ENCODE measurements around the gene NRXN3.

Gene NRXN3

DNA sequence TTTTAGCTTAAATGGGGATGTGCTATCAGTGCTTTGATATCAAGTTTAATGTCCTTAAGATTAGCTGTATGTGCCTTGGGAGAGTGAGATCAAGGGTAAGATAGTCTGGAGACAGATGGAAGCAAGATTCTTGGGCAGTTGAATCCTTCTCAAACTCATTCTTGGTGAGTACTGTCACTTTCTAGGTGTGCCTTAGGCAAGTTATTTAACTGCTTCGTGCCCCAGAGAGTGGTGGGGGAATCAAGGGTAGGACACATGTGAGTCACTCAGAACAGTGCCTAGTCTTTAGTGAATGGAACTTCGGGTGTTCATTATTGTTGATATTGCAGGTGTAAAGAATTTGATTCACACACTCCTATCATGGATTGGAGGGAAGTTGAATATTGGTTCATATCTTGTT, 1237.4 kb downstream of the NRXN3 start:
- no peak for DNase-seq

DNA sequence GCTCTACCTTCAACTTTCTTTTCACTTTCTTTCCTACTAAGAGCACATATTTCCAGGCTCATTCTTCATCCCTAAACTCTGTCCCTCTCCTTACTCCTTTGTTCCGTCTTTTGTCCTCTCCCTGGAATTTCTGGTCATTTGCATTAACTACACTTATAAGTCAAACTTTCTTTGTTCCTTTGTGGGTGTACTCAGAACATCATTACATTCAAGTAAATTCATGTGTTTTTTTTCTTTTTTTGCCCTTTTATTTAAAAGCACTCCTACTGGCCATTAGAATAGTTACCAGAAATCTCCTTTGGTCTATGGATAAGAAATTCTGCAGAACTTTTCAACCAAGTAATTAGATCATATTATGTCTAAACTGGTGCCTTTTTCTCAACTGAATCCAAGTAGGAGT, 1238.5 kb downstream of the NRXN3 start:
- no peak for DNase-seq

DNA sequence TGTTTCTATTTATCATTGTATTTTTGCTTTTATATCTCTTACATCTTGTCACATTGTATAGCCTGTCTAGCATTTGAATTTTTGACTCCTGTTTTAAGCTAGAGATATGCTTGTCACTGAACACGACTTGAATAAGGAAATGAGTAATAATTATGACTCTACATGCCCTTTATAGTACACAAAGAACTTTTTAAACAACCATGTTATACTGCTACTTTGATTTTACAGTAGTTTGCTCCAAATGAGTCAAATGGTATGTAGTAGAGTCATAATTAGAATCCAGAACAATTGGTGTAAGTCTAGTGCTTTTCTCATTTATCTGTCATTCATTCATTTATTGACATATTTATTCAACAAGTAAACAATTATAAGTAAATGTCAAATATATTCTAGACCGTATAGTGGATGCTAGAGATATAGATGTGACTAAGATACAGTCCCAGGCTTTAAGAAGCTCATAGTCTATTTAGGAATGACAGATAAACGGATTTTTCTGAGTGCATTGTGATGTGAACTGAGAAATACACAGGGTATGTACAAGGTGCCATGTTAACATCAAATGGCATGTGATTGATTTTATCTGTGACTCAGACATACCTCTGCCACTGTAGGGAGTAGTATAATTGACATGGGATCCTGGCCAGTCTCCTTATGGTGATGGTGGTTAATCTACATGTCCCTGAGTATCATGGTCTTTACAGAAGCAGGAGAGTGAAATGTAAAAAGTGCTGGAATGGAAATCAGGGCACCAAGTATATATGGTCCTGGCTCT, 1241.4 kb downstream of the NRXN3 start:
- no peak for DNase-seq

DNA sequence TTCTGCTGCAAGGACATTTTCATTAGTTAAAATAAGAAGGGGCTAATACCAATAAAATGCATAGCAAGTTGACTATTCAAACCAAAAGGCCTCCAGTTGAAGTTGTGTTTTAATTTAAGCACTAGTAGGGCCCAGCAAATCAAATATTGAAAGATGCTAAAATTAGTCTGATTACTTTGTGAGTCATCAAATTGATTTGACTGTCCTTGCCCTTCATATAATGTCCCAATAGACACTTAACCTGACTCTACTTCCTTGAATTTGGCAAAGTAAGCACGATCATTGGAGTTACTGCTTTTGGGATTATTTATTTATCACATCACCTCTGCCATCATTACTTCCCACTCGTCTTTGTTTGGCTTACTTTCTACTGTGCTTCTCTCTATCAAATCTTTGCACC, 1242.6 kb downstream of the NRXN3 start:
- peak; percentile 25 for DNase-seq

DNA sequence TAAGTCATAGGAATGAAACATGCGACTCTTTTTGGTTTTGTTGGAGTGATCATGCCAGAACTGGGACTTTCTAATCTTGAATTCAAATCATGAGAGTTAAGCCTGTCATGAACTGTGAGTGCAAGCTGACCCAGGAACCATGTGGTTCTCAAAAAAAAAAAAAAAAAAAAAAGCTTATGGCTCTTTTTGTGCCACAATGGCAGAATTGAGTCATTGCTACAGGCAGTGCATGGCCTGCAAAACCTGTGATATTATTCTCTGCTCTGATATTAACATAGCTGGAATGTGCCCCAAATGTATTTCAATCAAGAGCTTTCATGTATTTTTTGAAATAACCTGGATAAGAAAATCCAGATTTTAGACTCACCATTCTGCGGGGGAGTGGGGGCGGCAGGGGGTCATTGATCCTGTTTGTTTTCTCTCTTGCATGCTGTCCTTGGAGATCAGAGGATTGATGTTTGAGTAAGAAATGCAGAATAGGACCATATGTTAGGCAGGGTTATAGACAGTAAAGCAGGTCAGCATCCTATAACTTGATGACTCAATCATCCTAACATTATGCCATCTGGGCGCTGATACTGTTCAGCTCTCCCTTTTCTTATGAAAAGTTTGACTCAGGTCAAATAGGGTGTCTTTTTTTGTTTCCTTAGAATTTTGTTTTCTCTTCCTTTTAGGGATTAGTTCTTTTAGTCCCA, 1243.7 kb downstream of the NRXN3 start:
- DNase-seq, result no peak

DNA sequence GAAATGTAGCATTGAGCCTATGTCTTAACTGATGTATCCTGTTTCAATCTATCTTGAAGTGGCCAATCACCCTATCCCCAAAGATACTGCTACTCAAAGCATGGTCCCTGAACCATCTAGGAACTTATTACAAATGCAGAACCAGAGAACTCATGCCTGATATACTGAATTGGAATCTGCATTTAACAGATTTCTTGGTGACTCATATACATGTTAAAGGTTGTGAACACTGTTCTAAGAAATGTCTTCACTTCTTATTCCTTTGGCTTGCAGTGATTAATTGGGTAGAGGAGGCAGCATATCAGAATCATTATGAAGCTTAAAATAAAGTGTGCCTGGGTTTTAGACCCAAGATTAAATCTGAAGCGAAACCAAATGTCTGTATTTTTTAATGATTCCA, 1245.6 kb downstream of the NRXN3 start:
- no peak for DNase-seq

DNA sequence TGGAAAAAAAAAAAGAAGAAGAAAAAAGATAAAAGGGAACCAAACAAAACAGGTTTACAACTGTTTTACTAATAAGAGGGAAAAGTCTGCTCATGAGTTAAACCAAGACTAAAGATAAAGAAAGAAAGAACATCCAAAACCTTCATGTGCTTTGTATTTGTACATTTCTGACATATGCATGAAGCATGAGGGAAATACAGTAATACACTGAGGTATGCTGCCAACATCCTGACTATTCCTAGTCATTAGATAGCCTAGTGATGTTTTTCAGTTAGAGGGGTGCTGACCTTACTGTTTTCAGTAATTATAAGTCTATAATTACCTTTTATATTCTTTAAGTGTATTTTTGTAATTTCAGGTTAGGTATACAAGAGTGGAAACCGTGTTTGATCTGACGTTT, 1247.8 kb downstream of the NRXN3 start:
- DNase-seq, result no peak

DNA sequence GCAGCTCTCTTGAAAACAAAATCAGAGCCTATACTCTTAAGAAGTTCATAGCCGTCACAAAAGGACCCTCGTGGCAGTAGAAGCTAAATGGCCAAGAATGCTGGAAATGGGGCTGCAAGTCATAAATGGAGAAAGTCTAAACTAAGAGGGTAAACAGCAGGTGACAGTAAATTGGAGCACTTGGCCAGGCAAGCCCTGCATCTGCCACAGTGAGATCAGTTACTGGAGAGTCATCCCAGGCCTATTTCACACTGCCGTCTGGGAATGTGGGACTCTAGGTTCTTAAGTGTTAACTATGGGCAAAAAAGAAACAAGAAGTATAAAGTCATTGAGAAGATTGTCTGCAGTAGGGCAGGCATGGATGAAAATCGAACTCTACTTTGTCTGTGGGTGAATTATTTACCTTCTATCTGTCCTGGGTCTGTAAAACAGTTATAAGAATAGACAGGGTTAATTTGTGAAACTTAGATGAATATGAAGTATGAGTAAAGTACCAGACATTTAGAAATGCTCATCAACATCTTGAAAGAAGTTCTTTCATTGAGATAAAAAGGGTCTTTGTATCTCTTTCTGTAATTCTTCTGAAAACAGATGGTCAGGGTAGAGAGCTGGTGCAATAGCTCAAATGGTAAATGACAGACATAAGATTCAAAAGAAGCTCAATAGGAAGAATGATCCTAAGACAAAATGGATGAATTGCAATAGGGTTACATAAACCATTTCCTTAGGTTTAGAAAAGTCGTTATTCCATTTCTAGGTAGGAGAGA, 1248.7 kb downstream of the NRXN3 start:
- no peak for DNase-seq

DNA sequence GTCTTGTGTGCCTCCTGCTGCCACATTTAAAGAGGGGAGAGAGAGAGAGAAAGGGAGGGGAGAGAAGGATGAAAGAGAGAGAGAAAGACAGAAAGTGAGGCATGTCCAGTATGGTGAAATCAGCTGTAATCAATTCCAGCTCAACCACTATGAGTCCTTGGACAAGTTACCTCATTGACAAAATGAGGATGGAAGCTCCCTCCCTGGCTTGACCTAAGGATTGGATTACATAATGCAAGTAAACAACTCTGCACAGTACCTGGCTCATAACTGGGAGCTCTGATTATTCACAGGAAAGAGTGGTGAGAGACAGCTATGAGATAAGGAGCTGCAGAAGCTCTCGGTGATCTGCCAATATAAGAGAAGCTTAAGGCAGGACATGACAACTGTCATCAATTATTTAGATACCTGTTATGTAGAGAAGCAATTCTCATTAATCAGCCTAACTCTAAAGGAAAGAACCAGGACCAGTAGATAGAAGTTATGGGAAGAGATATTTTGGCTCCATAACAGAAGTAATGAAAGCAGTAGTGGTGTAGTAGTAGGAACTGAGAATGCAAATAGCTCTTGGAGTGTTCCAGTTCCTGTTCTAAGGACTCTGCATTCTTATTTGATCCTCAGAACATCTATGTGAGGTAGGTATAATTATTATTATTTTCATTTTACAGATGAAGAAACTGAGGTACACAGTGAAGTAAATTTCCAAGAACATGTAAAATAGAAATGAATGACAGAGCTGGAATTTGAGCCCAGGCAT, 1249.6 kb downstream of the NRXN3 start:
- DNase-seq, result no peak

DNA sequence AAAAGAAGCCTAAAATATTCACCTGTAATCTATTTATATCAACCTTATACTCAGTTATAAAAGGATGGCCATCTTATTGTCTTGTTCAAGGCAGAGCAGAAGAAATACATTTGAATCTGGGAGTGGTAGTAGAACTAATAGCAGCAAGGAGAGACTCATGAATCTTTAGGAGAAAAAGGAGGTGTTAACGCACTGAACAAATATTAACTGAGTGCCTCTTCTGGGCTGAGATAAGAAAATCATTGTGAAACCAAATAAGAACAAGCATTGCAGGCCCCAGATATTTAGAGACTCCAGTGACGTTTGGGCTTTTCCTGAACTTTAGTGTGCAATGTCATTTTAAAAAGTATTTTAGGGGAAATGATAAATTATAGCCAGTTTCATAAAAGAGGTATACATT, 1250.6 kb downstream of the NRXN3 start:
- DNase-seq, result no peak

DNA sequence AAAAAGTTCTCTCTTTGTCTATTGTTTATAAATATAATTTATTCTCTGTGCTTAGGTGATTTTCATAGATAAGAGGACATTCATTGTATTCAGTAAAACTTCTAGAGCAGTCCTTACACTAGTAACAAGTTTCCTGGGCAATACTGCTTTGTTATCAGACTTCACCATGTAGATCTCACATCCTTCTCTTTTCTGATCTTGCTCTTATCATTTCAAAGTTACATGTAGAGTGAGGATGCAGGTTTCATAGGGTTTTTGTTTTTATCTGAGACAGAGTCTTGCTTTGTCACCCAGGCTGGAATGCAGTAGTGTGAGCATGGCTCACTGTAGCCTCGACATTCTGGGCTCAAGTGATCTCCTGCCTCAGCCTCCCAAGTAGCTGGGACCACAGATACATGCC, 1251.6 kb downstream of the NRXN3 start:
- no peak for DNase-seq

DNA sequence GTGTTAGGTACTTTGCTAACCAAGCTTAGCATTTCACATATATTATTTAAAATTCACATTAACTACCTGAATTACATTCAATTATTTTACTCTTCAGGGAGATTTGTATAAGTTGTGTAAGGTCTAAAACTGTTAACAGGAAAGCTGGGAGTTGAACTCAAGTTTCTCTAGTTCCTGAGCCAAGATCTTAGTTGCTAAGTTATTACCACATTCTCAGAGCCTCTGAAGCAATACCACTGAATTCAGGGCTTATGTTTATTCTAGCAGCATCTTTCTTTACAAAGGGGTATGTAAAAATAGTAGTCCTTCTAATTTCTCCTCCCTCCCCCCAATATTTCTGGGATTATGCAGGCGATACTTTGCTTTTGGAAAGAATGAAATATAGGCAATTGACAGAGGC, 1254.3 kb downstream of the NRXN3 start:
- no peak for DNase-seq

DNA sequence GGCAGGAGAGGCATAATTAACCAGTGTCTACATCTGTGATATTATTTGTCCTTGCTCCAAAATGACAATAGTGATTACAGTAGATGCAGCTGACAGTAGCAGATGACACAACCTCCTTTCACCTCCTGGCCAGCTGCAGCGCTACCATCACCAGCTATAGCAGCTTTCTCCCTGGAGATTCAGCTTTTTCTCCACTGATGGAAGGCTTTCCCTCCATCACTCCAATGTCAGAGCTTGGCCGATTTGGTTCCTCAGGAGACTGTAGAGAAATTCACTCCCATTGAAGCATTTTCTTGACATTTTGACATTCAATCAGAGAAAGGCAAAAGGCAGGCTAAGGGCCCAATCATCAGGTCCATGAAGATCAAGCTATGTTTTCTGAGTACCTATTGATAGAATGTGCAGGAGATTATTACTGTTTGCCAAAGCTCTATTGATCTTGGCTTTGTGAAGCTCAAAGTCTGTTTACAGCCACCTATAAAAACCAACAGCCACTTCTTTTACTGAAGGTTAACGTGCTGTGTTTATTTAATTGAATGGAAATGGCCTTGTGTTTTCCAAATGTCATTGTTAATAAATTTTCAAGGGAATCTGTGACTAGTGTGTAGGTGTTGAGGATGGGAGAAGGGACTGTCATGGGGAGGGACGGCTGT, 1256.1 kb downstream of the NRXN3 start:
- peak; percentile 42 for DNase-seq

DNA sequence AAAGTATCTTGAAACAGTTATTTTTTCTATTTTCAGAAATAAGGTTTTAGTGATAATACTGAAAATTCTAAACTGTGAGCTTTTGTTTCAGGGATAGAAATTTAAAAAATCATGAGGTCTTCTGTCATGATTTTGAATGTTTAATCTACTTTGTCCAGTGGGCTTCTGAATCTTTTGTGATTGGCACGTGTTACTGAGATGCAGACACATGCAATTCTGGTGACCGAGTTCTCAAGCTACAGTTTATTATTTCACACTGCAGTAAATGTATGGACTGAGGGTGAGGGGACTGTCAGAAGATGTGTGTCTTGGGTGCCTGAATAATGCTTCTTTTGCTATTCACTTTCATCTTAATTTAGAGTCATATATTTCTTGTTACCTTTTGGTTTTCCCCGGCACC, 1262.5 kb downstream of the NRXN3 start:
- DNase-seq, result no peak

DNA sequence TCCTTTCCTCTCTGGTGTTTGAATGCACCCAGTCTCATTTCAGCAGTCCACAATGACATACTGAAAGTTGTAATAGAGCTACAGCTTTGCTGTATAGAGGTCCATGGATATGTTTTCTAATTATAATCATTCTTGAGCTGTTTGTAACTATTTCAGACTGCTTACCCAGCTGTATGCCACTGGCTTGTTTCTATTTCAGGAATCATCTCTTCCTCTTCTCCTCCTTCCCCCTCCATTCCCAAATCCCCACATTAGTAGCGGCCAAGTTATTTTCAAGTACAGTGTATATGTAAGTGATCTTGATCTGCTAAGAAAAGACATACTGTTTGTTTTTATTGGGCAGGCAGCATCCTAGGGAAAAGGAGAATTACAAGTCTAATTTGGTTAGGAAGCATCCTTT, 1266.2 kb downstream of the NRXN3 start:
- DNase-seq, result no peak

DNA sequence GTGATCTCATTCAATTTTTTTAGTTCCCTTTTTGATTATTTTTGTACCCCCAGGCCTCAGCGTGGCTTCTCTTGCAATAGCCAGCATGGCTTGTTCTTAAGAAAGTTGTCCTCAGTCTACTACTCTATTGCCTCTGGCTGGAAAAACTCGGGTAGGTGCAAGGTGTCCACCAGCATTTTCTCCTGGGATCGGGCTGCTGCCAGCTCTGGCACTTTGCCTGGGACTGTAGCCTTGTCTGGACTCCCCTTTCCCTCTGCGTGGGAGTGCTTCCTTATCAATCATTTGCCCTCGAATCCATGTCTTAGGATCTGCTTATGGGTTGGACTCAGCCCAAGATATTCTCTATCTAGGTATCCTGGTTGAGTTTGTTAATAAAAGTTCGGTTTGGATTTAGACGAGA, 1267.8 kb downstream of the NRXN3 start:
- DNase-seq, result no peak

DNA sequence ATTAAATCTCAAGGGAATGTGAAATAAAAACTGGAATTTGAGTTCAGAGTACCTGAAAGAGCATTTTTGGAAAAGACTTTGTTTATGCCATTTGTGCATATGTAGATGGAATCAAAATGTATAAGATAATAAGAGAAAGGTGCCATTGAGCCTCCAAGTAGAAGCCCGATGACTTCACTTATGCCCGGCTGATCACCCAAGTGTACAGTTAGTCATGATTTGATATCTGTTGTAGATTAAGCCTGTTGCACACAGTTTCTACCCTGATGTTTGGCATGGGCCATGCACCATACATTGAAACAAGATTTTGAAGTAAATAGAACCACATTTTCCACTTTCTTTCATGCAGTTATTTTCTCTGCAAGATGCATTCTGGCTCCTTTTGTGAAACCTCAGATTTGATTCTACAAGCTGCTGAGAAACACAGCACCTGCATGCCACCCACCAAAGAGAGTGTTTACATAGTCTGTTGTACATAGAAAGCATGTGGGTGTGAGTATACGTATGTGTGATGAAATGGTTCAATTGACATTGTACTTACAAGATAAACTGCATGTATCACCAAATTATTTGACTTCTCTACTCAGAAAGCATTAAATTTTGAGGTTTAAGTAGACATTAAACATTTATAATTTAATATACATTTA, 1268.6 kb downstream of the NRXN3 start:
- no peak for DNase-seq

DNA sequence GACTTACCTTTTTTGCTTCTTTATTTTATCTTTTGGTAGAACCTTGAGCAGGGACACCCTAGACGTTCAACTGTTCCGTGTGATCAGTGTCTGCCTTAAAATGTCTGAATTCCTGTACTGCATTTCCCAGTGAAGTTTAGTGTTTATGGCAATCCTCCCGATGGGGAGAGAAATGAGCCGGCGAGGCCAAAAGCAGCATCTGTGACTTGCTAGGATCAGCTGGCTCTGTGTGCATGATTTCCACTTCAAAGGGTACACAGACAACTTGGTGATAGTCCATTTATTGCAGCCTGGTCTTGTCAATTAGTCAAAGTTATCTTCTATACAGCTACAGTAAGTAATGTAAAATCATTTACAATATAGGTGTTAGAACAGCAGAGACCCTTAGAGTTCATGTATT, 1272.6 kb downstream of the NRXN3 start:
- DNase-seq, result no peak

DNA sequence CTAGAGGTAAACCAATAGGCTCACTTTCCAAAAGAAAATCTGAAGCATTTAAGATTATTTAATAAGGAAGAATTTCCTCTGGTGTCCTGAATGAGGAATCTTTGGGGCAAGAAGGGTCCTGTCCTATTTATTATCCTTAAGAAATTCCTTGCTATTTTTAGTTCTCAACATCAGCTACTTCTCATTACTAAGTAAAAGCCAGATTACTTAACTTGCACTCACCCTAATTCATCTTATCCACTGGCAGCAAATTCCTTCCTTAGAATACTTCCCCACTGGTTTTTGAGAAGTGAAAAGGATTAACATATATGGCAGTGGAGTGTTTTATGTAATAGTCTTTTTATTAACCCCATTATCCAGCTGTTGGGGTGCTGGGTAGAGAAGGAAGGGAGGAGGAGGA, 1273.4 kb downstream of the NRXN3 start:
- no peak for DNase-seq

DNA sequence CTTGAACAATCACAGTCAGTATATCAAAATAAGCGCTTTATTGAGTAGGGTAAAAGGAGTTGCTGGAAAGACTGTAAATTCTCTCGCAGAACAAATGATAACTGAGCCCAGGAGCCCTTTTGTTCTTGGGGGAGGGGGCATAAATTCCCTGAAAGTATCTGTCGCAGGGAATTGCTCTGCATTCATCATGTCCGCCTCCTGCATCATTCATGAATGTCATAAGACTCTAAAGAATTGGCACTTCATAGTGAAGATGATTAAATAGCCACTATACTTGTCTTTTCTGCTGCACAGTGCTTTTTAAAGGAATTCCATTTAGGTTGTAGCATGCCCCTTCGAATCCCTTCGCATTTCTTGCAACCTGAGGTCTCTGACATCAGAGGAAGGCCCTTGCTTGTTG, 1278.8 kb downstream of the NRXN3 start:
- DNase-seq, result no peak

DNA sequence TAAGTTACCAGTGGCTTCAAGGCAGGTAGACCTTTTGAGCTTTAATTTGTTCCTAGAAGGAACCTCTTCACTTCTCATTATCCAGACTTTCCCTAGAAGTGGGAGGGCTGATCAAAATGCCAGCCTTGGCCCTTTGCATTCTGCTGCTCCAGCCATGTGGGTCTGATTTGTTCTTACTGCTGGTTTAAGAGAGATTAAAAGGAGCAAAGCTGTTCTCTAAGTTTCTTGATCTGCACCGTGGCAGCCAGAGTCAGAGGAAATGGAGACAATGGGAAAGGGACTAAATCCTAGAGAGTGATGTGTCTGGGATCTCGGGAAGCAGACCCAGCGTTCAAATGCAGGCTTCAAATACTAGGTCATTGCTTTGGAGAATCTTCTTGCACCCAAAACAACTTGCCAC, 1281.4 kb downstream of the NRXN3 start:
- DNase-seq, result no peak

DNA sequence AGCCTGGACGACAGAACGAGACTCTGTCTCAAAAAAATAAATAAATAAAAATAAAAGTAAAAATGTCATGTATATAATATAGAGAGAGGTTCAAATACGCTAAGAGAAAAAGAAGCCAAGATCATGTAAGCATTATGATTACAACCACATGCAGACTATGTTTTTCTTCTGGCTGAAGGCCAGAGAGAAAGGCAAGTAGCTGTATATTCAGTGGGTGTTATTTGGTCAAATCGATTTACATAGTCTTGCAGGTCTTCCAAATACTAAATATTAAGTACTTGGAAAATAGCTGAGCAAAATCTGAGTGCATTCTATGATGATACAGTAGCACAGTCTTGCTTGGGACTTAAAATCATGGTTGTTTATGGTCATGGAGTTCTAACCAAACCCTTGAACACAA, 1283.1 kb downstream of the NRXN3 start:
- no peak for DNase-seq

Data from DMS153 (cell line).